HG02885 (cell line): ENCODE results near the gene DLEU7.

Experiments
- ATAC-seq: cut with Tn5 transposase; IDR thresholded peaks from one replicate; pipeline ENCODE4 v1.9.1; 2021; ENCODE audit warnings: mild to moderate bottlenecking; ENCODE audit not compliant: unreplicated experiment, poor library complexity

The DLEU7 gene

DNA sequence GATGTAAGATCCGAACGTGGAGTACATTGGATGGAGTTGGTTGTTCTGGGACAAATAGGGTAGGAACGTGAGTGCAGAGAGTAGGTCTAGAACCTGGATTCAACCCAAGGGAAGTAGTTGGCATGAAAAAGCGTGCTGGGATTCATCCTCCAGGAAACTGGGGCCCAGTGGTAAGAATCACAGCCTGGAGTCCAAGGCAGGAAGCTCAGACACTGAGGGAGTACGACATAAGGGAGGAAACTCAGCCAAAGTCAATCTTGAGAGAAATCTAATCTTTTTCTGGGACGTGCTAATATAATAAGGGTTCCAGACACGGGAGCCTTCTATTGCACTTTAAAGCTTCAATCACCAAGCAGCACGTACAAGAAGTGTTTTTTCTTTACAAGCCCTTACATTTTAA lies 46.4 kb downstream of the DLEU7 start:
- ATAC-seq: no peak

DNA sequence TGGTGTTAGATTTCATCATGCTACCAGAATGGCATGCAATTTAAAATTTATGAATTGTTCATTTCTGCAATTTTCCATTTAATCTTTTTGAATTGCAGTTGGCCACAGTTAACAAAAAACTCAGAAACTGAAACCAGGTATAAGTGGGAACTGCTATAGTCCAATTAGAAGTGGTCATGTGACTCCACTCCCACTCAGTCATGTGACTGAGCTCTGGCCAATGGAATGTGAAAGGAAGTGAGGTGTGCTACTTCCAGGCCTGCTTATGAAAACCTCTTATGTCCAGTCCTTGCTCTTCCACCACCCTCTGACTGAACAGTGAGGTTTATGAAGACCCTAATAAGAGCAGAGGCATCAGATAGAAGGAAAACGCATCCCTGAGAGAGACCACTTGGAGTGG lies 47.0 kb downstream of the DLEU7 start:
- no peak for ATAC-seq

GRCh38 chr13:50794226-50794625 lies 49.3 kb downstream of the DLEU7 start:
- ATAC-seq: no peak

- ATAC-seq: no peak
Observed at GRCh38 chr13:50793026-50793425, 50.5 kb downstream of the DLEU7 start.

DNA sequence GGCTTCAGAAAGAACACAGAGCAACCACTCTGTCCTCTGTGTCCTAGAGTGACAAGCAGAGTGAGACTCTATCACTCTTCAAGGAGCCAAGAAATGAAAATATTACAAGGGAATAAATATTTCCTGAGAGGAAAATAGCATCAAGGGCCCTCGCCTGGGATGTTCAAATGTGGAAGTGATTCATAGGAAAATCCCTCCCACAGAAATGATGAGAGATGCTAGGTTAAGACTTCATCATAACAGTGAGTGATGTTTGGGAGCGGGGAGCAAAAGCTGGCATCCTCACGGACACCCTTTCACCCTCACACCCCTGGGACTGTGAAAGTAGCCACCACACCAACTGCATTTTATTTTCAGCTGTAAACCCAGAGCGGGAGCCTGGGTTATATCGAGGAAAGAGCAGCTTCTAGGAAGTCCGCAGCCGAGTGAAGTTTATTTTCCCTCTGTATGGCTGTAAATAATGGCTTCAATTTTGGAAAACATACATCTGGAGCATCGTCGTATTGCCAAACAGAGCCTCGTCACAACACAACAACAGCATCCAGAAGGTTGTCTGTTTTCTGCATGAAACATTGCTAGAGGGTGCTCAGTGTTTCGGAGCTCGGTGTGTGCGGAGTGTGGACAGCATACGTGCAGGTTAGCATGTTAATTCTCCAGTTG lies 54.8 kb downstream of the DLEU7 start:
- ATAC-seq: no peak

DNA sequence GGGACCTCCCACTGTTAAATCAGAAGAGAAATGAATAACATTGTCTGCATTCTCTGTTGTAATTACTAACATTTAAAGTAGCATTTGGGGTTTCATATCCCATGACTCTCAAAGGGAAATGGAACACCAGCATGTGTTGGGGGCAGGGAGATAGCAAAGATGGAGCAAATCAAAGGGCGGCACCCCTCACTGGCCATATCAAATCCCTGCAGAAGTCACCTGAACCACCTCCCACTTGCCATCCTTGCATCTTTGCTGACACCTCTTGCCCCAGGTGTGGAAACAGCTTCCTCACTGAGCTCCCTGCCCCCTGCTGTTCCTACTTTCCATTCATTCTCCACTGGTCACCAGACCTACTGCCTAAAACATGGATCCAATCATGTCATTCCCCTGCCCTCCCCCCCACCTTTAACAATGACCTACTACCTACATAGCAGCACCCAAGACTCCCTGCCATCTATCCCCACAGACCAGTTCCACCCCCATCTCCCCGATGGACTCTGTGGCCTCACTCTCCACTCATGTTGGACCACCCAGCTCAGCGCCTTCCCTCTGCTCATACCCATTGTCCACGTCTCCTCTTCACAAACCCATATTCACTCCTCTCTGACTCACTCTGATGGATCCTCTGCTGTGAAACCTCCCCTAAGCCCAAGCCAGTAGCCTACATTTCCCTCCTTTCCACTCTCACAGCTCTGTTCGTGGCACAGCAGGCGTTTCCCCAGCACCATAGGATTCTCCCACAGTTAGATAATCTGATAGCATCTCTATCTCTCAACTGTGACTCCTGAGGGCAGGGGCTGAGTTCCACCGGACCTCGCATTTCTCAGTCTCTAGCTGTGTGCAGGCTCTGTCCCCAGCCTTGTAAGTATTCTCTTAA lies 55.9 kb downstream of the DLEU7 start:
- no peak for ATAC-seq

- no peak for ATAC-seq
Observed at GRCh38 chr13:50783717-50784290, 59.7 kb downstream of the DLEU7 start.

GRCh38 chr13:50783066-50783465 lies 60.4 kb downstream of the DLEU7 start:
- ATAC-seq: no peak

DNA sequence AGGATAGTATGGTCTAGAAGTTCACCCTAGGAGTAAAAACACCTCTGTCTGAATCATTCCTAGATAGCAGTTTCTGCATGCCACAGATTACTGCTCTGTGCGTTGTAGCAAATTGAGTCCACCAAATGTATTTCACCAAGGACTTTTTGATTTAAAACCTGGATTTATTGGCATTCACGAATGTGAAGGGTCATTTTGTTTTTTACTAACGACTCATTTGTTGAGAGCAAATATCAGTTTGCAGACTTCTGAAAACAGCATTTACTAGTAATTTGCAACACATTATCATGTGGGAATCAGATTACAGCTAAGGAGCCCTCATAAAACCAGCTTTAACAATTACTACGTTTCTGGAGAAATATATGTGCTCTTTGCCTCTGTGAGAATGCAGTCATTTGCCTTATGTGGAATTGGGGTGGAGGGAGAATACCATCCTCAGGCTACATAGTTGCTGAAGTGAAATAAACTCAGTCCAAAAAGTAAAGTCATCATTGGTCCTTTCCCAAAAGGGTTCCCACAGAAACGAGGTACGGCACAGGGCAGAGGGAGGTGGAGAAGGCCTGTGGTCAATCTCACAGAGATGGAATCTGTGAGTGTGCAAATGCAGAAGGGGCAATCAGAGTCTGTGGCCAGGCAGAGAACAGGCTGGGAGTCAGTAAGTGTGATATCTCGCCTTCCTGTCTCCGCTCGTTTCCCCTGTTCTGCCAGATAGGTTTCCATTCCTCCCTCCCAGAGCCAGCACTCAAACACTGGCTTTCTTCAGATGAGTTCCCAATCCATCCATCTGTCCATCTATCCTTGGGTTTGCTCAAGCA lies 63.1 kb downstream of the DLEU7 start:
- ATAC-seq: no peak

- ATAC-seq: no peak
Observed at GRCh38 chr13:50779443-50780200, 63.9 kb downstream of the DLEU7 start.
